AG04449 (cell line): ENCODE results near the gene WDR73.

Experiments used
- CTCF ChIA-PET: fragments of 350-600 bp; formaldehyde crosslinking; extraction: SDS; loops from one replicate; lab custom pipeline; 2021; ENCODE audit warnings: antibody characterized with exemption; lab: Yijun Ruan, JAX
- POLR2A ChIA-PET: fragments of 400-600, 350-600 bp; formaldehyde crosslinking; extraction: SDS; loops from one replicate; lab custom pipeline; 2020; ENCODE audit warnings: antibody characterized with exemption, inconsistent platforms; lab: Yijun Ruan, JAX
- DNase-seq: peaks from one replicate; pipeline ENCODE4 v3.0.0-alpha.2; 2010; ENCODE audit warnings: low read depth, low spot score
- H3K4me3 ChIP-seq: 2 replicates; pipeline ENCODE4 v1.5.1; 2011; ENCODE audit warnings: low read depth, mild to moderate bottlenecking, control low read depth, low read length
- CTCF ChIP-seq: IDR thresholded peaks from one replicate; pipeline ENCODE4 v1.5.1; 2011; ENCODE audit warnings: mild to moderate bottlenecking, moderate library complexity, low read length, control low read depth, inconsistent platforms; ENCODE audit not compliant: insufficient read depth; ENCODE audit errors: missing control alignments

The WDR73 gene

GRCh38 chr15:84633311-84634227, 20.5 kb downstream of the WDR73 start:
- ChIA-PET CTCF (interaction anchor here (0.9 kb wide), 1 partner anchor 321 kb away, joined by 3 read pairs; no protein-coding TSS in a partner anchor), POLR2A (interaction anchor here (0.6 to 0.8 kb wide), 2 partner anchors 20 to 294 kb away, joined by 3 read pairs; partner anchors contain the start of gene WDR73)
- no peak for TF ChIP-seq CTCF
- no peak for DNase-seq
- H3K4me3 ChIP-seq: peak overlapping the region; percentile 65

- CTCF ChIA-PET: interaction anchor here (0.8 to 2.6 kb wide), 9 partner anchors 10 to 297 kb away, joined by 3 to 12 read pairs (median 3); no protein-coding TSS in a partner anchor
- TF ChIP-seq CTCF: no peak
These were observed 22.3 kb downstream of the WDR73 start for GRCh38 chr15:84631706-84632272.

GRCh38 chr15:84629033-84629432, 25.1 kb downstream of the WDR73 start:
- no peak for DNase-seq
- POLR2A ChIA-PET: no interaction called here

More at GRCh38 chr15:84631706-84632272, 22.3 kb downstream of the WDR73 start:
- no peak for DNase-seq
- POLR2A ChIA-PET: interaction anchor here (0.6 to 1.0 kb wide), 2 partner anchors 85 to 318 kb away, joined by 3 to 4 read pairs; partner anchors contain the start of gene SEC11A
- peak overlapping the region; percentile 83 for H3K4me3 ChIP-seq

GRCh38 chr15:84625123-84625522, 29.0 kb downstream of the WDR73 start:
- POLR2A ChIA-PET: no interaction called here
- no peak overlapping the region for H3K4me3 ChIP-seq
- CTCF ChIA-PET: interaction anchor here (0.8 to 1.6 kb wide), 2 partner anchors 25 to 38 kb away, joined by 3 read pairs; no protein-coding TSS in a partner anchor
- no peak for DNase-seq
- no peak for TF ChIP-seq CTCF

More at GRCh38 chr15:84629033-84629432, 25.1 kb downstream of the WDR73 start:
- CTCF ChIA-PET: interaction anchor here (0.6 to 2.3 kb wide), 5 partner anchors 11 to 56 kb away, joined by 3 to 6 read pairs (median 3); no protein-coding TSS in a partner anchor
- no peak overlapping the region for H3K4me3 ChIP-seq
- TF ChIP-seq CTCF: no peak

- no peak overlapping the region for H3K4me3 ChIP-seq
- no peak for TF ChIP-seq CTCF
- ChIA-PET POLR2A (no interaction called here), CTCF (no interaction called here)
- DNase-seq: no peak
These were observed 29.7 kb downstream of the WDR73 start for GRCh38 chr15:84624359-84624758.
